RWPE1 (cell line): Measurements from ENCODE around the gene BTBD9.

Experiments used
- CTCF ChIA-PET: fragments of 350-600 bp; sonication (Branson Sonifier 250); formaldehyde crosslinking; extraction: SDS; loops from one replicate; lab custom pipeline; 2021; lab: Yijun Ruan, JAX
- POLR2A ChIA-PET: fragments of 400-600 bp; formaldehyde crosslinking; extraction: SDS; loops from one replicate; lab custom pipeline; 2020; ENCODE audit warnings: antibody characterized with exemption; ENCODE audit not compliant: low non-redundant PET; lab: Yijun Ruan, JAX
- DNase-seq: peaks from one replicate; pipeline ENCODE4 v3.0.0; 2012; ENCODE audit warnings: low spot score
- H3K27ac ChIP-seq: fragments of 450-650 bp; 2 replicates; pipeline ENCODE4 v1.5.1; 2017
- CTCF ChIP-seq: fragments of 450-650 bp; conservative IDR thresholded peaks from 2 replicates; pipeline ENCODE4 v1.5.1; 2017; ENCODE audit warnings: low read depth, mild to moderate bottlenecking

BTBD9 gene

GRCh38 chr6:38417521-38417920 lies 222.2 kb downstream of the BTBD9 start:
- no peak overlapping the region for H3K27ac ChIP-seq
- ChIA-PET CTCF (interaction anchor here (0.7 kb wide), 1 partner anchor 714 kb away, joined by 3 read pairs; no protein-coding TSS in a partner anchor), POLR2A (no interaction called here)
- no peak for TF ChIP-seq CTCF
- DNase-seq = no peak

DNA sequence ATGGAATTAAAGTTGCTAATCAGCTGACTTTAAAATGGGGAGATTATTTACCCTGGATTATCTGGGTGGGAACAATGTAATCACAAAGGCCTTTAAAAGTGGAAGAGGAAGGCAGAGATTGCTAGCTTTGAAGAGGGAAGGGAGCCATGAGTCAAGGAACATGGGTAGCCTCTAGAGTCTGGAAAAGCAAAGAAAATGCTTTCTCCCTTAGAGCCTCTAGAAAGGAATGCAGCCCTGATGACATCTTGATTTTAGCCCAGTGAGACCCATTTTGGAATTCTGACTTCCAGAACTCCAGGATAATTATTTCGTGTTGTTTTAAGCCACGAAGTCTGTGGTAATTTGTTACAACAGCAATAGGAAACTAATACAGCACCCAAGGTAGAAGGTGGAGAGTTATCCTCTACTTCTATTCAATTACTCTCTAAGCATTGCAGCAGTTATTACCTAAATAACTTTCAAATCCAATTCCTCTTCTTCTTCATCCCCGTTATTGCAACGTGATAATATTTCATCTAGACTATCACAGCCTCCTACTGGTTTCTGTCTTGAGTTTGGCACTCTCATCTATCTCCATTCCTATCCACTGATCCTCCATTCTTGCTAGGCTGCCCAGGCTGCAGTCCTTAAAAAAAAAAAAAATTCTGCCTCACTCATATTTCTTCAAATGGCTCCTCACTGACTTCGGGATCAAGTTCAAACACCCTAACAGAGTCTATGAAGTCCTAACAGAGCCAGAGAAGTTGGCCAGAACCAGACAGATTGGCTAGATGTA lies 224.3 kb downstream of the BTBD9 start:
- ChIA-PET CTCF (no interaction called here), POLR2A (no interaction called here)
- no peak for TF ChIP-seq CTCF
- DNase-seq = no peak
- H3K27ac ChIP-seq = no peak overlapping the region

- CTCF ChIA-PET = no interaction called here
Observed at GRCh38 chr6:38413102-38413800, 226.5 kb downstream of the BTBD9 start.

DNA sequence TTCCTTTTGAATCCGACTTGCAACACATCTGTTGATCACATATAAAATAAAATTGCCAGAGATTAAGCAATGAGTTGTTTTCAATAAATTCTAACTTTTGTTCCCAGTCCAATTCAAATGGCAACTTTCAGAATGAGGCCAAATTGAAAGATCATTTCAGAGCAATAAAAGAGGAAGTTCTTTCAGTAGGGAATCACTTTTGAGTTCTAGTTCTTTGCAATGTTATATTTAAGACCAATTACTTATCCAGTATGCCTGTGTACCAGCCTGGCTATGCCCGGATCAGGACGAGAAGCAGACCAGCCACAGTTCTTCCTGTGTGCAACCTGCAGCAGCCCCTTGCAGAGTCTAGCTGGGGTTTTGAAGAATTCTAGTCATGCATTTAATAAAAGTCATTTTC lies 232.5 kb downstream of the BTBD9 start:
- H3K27ac ChIP-seq = no peak overlapping the region
- DNase-seq = no peak
- ChIA-PET CTCF (no interaction called here), POLR2A (no interaction called here)
- no peak for TF ChIP-seq CTCF

More at GRCh38 chr6:38413102-38413800, 226.5 kb downstream of the BTBD9 start:
- DNase-seq = no peak
- POLR2A ChIA-PET = no interaction called here
- TF ChIP-seq CTCF = no peak
- no peak overlapping the region for H3K27ac ChIP-seq

DNA sequence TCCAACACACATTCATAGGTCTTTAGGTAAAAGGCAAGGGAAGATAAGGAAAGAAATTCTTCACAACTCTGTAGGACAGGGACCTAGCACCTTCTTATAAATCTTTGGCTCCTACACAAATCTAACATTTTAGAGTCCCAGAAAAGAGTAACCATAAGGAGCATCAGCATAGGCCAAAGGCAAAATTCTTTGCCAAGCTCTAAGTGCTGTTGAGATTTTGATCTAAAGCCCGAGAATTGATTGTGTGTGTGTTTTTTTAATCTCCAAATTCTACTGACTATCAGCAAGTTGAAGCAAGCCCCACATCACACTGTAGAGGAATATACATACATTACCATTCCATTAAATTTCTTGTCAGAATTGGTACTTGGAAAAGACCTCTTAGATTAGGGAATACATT lies 233.6 kb downstream of the BTBD9 start:
- ChIA-PET POLR2A (no interaction called here), CTCF (no interaction called here)

More for the DNA sequence above, 233.6 kb downstream of the BTBD9 start:
- DNase-seq = no peak
- H3K27ac ChIP-seq = no peak overlapping the region
- TF ChIP-seq CTCF = no peak
